GM23338 (cell line): ENCODE results near the gene ADAMTS17.

Source experiments
- CREB1 ChIP-seq: fragments of 250-450 bp; sonication (Bioruptor Pico); IDR thresholded peaks from 2 replicates; pipeline ENCODE4 v1.5.0; 2020; ENCODE audit warnings: low read depth, mild to moderate bottlenecking, moderate library complexity
- EZH2 ChIP-seq: fragments of 200-600 bp; sonication (generic); IDR thresholded peaks from one replicate; pipeline ENCODE4 v1.8.0; 2017; ENCODE audit warnings: antibody characterized with exemption, mild to moderate bottlenecking, low read depth; ENCODE audit not compliant: unreplicated experiment
- EZH2phosphoT487 ChIP-seq: fragments of 200-600 bp; sonication (generic); IDR thresholded peaks from one replicate; pipeline ENCODE4 v1.8.1; 2018; ENCODE audit warnings: antibody characterized with exemption; ENCODE audit not compliant: unreplicated experiment
- POLR2AphosphoS5 ChIP-seq: IDR thresholded peaks from 2 replicates; pipeline ENCODE4 v1.6.1; 2016; ENCODE audit warnings: antibody characterized with exemption, low read depth
- ZNF114 ChIP-seq: fragments of 250-450 bp; sonication (Bioruptor Pico); IDR thresholded peaks from 2 replicates; pipeline ENCODE4 v1.5.0; 2020; ENCODE audit warnings: mild to moderate bottlenecking, moderate library complexity
- TF ChIP-seq, protein P1 (sequence below), 2 experiments: fragments of 200-600 bp in 1 of 2; sonication (generic) in 1 of 2; conservative IDR thresholded peaks; 2 replicates each; pipeline versions ENCODE4 v1.5.1 to v1.6.1; 2016 to 2017; ENCODE audit warnings: antibody characterized with exemption in 2 of 2, low read depth in 2 of 2, mild to moderate bottlenecking in 2 of 2, moderate library complexity in 1 of 2
- TF ChIP-seq, protein P2 (sequence below): IDR thresholded peaks from one replicate; pipeline ENCODE4 v1.6.1; 2018; ENCODE audit warnings: antibody characterized with exemption; ENCODE audit not compliant: unreplicated experiment
- TF ChIP-seq, protein P3 (sequence below): IDR thresholded peaks from 2 replicates; pipeline ENCODE4 v1.6.1; 2016; ENCODE audit warnings: antibody characterized with exemption
- TF ChIP-seq, protein P4 (sequence below): fragments of 250-450 bp; sonication (Bioruptor Pico); IDR thresholded peaks from 2 replicates; pipeline ENCODE4 v1.5.0; 2020; ENCODE audit warnings: mild to moderate bottlenecking, moderate library complexity

DNA sequence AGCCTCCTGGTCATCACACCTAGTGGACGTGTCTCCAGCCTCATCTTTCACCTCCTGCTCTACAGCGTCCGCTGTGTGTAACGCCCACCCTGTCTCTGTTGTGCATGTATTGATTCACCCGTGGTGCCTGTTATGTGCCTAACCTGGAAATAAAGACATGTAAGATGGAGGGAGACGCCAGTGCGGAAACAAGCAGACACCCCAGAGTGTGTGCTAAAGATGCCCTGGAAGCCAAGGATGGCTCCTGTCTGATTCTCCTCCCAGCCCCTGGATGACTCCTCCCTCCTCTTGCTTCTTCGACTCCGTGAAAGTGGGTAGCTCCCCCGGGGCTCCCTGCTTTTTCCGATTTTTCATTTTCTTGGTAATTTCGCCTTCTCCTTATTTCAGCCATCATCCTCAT is 241.8 kb downstream of the ADAMTS17 start:
- TF ChIP-seq, protein P1, sequence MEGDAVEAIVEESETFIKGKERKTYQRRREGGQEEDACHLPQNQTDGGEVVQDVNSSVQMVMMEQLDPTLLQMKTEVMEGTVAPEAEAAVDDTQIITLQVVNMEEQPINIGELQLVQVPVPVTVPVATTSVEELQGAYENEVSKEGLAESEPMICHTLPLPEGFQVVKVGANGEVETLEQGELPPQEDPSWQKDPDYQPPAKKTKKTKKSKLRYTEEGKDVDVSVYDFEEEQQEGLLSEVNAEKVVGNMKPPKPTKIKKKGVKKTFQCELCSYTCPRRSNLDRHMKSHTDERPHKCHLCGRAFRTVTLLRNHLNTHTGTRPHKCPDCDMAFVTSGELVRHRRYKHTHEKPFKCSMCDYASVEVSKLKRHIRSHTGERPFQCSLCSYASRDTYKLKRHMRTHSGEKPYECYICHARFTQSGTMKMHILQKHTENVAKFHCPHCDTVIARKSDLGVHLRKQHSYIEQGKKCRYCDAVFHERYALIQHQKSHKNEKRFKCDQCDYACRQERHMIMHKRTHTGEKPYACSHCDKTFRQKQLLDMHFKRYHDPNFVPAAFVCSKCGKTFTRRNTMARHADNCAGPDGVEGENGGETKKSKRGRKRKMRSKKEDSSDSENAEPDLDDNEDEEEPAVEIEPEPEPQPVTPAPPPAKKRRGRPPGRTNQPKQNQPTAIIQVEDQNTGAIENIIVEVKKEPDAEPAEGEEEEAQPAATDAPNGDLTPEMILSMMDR (conservative IDR thresholded peaks at IDR 0.05; ENCODE audit: low read depth in 2 of 2): no peak
- TF ChIP-seq, protein P2, sequence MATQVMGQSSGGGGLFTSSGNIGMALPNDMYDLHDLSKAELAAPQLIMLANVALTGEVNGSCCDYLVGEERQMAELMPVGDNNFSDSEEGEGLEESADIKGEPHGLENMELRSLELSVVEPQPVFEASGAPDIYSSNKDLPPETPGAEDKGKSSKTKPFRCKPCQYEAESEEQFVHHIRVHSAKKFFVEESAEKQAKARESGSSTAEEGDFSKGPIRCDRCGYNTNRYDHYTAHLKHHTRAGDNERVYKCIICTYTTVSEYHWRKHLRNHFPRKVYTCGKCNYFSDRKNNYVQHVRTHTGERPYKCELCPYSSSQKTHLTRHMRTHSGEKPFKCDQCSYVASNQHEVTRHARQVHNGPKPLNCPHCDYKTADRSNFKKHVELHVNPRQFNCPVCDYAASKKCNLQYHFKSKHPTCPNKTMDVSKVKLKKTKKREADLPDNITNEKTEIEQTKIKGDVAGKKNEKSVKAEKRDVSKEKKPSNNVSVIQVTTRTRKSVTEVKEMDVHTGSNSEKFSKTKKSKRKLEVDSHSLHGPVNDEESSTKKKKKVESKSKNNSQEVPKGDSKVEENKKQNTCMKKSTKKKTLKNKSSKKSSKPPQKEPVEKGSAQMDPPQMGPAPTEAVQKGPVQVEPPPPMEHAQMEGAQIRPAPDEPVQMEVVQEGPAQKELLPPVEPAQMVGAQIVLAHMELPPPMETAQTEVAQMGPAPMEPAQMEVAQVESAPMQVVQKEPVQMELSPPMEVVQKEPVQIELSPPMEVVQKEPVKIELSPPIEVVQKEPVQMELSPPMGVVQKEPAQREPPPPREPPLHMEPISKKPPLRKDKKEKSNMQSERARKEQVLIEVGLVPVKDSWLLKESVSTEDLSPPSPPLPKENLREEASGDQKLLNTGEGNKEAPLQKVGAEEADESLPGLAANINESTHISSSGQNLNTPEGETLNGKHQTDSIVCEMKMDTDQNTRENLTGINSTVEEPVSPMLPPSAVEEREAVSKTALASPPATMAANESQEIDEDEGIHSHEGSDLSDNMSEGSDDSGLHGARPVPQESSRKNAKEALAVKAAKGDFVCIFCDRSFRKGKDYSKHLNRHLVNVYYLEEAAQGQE: no peak
- TF ChIP-seq EZH2 (no peak), POLR2AphosphoS5 (no peak), CREB1 (CRISPR knock-in tag) (no peak), ZNF114 (CRISPR knock-in tag) (no peak), EZH2phosphoT487 (no peak)
- TF ChIP-seq, protein P3, sequence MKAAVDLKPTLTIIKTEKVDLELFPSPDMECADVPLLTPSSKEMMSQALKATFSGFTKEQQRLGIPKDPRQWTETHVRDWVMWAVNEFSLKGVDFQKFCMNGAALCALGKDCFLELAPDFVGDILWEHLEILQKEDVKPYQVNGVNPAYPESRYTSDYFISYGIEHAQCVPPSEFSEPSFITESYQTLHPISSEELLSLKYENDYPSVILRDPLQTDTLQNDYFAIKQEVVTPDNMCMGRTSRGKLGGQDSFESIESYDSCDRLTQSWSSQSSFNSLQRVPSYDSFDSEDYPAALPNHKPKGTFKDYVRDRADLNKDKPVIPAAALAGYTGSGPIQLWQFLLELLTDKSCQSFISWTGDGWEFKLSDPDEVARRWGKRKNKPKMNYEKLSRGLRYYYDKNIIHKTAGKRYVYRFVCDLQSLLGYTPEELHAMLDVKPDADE: no peak
- TF ChIP-seq, protein P4, sequence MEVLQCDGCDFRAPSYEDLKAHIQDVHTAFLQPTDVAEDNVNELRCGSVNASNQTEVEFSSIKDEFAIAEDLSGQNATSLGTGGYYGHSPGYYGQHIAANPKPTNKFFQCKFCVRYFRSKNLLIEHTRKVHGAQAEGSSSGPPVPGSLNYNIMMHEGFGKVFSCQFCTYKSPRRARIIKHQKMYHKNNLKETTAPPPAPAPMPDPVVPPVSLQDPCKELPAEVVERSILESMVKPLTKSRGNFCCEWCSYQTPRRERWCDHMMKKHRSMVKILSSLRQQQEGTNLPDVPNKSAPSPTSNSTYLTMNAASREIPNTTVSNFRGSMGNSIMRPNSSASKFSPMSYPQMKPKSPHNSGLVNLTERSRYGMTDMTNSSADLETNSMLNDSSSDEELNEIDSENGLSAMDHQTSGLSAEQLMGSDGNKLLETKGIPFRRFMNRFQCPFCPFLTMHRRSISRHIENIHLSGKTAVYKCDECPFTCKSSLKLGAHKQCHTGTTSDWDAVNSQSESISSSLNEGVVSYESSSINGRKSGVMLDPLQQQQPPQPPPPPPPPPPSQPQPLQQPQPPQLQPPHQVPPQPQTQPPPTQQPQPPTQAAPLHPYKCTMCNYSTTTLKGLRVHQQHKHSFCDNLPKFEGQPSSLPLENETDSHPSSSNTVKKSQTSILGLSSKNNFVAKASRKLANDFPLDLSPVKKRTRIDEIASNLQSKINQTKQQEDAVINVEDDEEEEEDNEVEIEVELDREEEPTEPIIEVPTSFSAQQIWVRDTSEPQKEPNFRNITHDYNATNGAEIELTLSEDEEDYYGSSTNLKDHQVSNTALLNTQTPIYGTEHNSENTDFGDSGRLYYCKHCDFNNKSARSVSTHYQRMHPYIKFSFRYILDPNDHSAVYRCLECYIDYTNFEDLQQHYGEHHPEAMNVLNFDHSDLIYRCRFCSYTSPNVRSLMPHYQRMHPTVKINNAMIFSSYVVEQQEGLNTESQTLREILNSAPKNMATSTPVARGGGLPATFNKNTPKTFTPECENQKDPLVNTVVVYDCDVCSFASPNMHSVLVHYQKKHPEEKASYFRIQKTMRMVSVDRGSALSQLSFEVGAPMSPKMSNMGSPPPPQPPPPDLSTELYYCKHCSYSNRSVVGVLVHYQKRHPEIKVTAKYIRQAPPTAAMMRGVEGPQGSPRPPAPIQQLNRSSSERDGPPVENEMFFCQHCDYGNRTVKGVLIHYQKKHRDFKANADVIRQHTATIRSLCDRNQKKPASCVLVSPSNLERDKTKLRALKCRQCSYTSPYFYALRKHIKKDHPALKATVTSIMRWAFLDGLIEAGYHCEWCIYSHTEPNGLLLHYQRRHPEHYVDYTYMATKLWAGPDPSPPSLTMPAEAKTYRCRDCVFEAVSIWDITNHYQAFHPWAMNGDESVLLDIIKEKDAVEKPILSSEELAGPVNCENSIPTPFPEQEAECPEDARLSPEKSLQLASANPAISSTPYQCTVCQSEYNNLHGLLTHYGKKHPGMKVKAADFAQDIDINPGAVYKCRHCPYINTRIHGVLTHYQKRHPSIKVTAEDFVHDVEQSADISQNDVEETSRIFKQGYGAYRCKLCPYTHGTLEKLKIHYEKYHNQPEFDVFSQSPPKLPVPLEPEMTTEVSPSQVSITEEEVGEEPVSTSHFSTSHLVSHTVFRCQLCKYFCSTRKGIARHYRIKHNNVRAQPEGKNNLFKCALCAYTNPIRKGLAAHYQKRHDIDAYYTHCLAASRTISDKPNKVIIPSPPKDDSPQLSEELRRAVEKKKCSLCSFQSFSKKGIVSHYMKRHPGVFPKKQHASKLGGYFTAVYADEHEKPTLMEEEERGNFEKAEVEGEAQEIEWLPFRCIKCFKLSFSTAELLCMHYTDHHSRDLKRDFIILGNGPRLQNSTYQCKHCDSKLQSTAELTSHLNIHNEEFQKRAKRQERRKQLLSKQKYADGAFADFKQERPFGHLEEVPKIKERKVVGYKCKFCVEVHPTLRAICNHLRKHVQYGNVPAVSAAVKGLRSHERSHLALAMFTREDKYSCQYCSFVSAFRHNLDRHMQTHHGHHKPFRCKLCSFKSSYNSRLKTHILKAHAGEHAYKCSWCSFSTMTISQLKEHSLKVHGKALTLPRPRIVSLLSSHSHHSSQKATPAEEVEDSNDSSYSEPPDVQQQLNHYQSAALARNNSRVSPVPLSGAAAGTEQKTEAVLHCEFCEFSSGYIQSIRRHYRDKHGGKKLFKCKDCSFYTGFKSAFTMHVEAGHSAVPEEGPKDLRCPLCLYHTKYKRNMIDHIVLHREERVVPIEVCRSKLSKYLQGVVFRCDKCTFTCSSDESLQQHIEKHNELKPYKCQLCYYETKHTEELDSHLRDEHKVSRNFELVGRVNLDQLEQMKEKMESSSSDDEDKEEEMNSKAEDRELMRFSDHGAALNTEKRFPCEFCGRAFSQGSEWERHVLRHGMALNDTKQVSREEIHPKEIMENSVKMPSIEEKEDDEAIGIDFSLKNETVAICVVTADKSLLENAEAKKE: no peak
